GM12892 (cell line): ENCODE measurements around the gene HOXB5.

Experiments used
- POLR2A ChIP-seq: IDR thresholded peaks from 2 replicates; pipeline ENCODE4 v1.6.1; 2011; ENCODE audit warnings: low read depth, low read length, control low read depth
- POLR2AphosphoS5 ChIP-seq: IDR thresholded peaks from 2 replicates; pipeline ENCODE4 v1.6.1; 2011; ENCODE audit warnings: low read depth, low read length, control low read depth

DNA sequence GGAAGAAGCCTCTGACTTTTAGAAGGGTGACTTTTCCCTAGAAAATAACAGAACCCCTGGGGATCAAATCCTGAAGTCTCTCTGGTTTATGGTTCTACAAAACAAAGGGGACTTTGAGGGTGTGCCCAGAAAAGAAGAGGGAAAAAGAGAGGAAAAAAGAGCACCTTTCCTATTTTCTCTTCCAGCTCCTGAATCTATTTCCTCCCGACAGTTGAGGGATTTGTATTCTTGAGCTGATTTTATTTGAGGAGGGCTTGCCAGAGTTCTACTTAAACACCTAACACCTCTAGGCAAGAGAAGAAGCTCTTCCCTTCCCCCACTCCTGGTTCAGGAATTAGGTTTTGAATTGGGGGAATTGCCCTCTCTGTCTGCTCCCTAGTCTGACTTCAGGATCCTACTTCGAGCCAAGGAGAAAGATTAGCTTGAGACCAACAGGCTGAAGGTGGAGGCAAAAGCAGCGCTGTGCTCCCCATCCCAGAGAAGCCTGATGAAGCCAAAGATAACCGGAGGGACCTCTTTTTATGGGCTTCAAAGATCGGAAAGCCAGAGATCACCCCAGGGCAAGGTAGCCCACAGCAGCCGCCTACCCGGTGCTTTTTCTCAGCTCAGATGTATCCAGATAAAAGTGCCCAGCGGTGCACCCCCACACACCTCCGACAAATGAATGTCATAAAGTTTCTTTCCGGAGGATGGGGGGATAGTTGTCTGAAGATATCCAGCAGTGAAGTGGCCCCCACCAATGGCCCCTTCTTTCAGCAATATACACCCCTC is 4.3 kb downstream of the HOXB5 start:
- TF ChIP-seq POLR2A, result no peak
- no peak for TF ChIP-seq POLR2AphosphoS5
